Natural killer cell treated with Interleukin-12 subunit alpha and Interleukin-12 subunit beta and Interleukin-15 and Interleukin-18, amount 100 ng/mL, for 72 hours (primary cell): ENCODE data around the gene MYT1. TPM values are rescaled to one million over a fixed set of nuclear protein-coding genes. Genes with fewer than 3 reads are reported as not detected.
"Not testable (repeated sequence)": the region's sequence is repeated elsewhere in the genome, so short reads cannot be mapped to it uniquely, and the experiment has no call there.

Source experiments
- ATAC-seq, 2 donors: fragments of 150-1000 bp; cut with Tn5 transposase in 1 of 2; sonication (Bioruptor Pico), chemical (Tn5 transposase) in 1 of 2; 2 replicates each; pipeline ENCODE4 v1.10.0; 2021
- DNase-seq: peaks from one replicate; pipeline ENCODE4 v3.0.0; 2022; ENCODE audit warnings: low spot score
- H3K27ac Mint-ChIP-seq, 2 donors: 1 replicate in 1 of 2; 2 replicates in 1 of 2; pipeline ENCODE4 v1.8.0; 2022; ENCODE audit warnings: mixed read lengths in 2 of 2, mild to moderate bottlenecking in 1 of 2, moderate library complexity in 1 of 2
- H3K27me3 Mint-ChIP-seq, 2 donors: 1 replicate in 1 of 2; 2 replicates in 1 of 2; pipeline ENCODE4 v1.8.0; 2022; ENCODE audit warnings: mixed read lengths in 2 of 2
- H3K36me3 Mint-ChIP-seq: one replicate; pipeline ENCODE4 v1.8.0; 2022; ENCODE audit warnings: mixed read lengths
- H3K4me1 Mint-ChIP-seq, 2 donors: 1 replicate in 1 of 2; 2 replicates in 1 of 2; pipeline ENCODE4 v1.8.0; 2022; ENCODE audit warnings: low read depth in 2 of 2, mixed read lengths in 2 of 2, mild to moderate bottlenecking in 1 of 2
- H3K4me3 Mint-ChIP-seq: one replicate; pipeline ENCODE4 v1.8.0; 2022; ENCODE audit warnings: mixed read lengths
- H3K9me3 Mint-ChIP-seq: 2 replicates; pipeline ENCODE4 v1.8.0; 2022; ENCODE audit warnings: mixed read lengths
- total RNA-seq, 2 donors: library from RNA; stranded (reverse); gene quantifications; one replicate each; pipeline ENCODE4 v1.2.3, GENCODE V29; 2022

MYT1 gene
- total RNA-seq, 2 donors from 2014 or later: not detected

DNA sequence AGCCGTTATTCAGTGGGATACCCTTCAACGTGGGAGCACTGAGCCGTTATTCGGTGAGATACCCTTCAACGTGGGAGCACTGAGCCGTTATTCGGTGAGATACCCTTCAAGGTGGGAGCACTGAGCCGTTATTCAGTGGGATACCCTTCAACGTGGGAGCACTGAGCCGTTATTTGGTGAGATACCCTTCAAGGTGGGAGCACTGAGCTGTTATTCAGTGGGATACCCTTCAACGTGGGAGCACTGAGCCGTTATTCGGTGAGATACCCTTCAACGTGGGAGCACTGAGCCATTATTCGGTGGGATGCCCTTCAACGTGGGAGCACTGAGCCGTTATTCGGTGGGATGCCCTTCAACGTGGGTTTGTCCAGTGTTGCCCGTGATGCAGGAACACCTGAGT is 14.7 kb downstream of the MYT1 start:
- H3K9me3 Mint-ChIP-seq, H3K27me3 Mint-ChIP-seq, ATAC-seq, H3K4me3 Mint-ChIP-seq, H3K36me3 Mint-ChIP-seq, H3K27ac Mint-ChIP-seq, DNase-seq: not testable (repeated sequence)
- H3K4me1 Mint-ChIP-seq: peaks cover 23 to 24% of the 10 kb centered on the region in 2 donors

DNA sequence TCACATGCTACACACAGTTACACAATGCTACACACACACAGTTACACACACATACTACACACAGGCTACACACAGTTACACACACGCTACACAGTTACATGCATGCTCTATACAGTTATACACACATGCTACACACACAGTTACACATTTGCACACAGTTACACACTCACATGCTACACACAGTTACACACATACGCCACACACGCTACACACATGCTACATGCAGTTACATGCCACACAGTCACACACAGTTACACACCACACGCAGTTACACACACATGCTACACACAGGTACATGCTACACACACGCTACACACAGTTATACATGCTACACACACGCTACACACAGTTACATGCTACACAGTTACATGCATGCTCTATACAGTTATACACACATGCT is 15.6 kb downstream of the MYT1 start:
- H3K27ac Mint-ChIP-seq: no peak overlapping the region
- H3K27me3 Mint-ChIP-seq: peaks cover 0 to 3% of the 10 kb centered on the region in 2 donors
- no peak for ATAC-seq
- no peak overlapping the region for H3K4me3 Mint-ChIP-seq
- peaks cover 4% of the 10 kb centered on the region for H3K9me3 Mint-ChIP-seq
- H3K36me3 Mint-ChIP-seq: no peaks in the 10 kb centered on the region
- no peak for DNase-seq
- H3K4me1 Mint-ChIP-seq: peaks cover 29% of the 10 kb centered on the region in 2 donors

DNA sequence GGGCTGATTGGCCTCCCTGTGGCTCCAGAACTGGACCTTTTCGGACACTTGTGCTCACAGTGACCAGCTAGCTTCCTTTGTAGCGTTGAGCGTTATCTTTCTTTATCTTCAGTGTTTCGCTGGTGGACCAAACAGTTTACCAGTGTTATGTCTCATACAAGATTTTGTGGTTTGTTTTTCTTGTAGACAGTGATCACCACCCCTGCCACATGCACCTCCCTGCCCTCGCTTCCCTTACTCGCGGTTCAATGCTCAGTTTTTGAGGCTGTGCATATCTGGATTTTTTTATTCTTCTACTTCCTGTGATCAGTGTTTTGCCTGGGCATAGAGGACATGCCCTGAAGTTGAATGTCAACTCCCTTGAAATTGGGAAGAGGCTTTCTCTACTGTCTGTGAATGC is 16.4 kb downstream of the MYT1 start:
- H3K4me3 Mint-ChIP-seq: peak overlapping the region; percentile 47
- peaks cover 4% of the 10 kb centered on the region for H3K9me3 Mint-ChIP-seq
- DNase-seq (no peak), ATAC-seq (no peak)
- H3K27me3 Mint-ChIP-seq: peaks cover 0 to 3% of the 10 kb centered on the region in 2 donors
- no peak overlapping the region for H3K27ac Mint-ChIP-seq
- peaks cover 38% of the 10 kb centered on the region in 2 donors for H3K4me1 Mint-ChIP-seq
- H3K36me3 Mint-ChIP-seq: no peaks in the 10 kb centered on the region

DNA sequence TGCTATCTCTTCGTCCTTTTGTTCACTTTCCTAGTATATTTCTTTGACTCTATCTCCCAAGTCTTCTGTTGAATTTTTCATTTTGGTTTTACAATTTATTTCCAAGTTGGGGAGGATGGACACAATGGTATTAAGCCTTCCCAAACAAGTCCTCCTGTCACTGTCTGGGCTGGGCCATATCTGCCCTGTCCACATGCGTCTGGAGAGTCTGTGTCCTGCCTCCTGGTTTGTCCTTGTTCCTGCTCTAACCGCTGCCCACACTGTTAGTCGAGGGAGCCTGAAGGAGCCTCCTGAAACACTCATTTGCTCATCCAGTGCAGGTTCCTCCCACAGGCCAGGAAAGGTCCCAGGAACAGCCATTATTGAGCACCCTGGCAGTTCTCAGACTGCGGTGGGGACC is 17.1 kb downstream of the MYT1 start:
- Mint-ChIP-seq H3K27me3 (peaks cover 0 to 3% of the 10 kb centered on the region in 2 donors), H3K9me3 (peaks cover 4% of the 10 kb centered on the region), H3K27ac (no peak overlapping the region), H3K4me1 (peaks cover 38% of the 10 kb centered on the region in 2 donors), H3K4me3 (peak overlapping the region; percentile 18), H3K36me3 (no peaks in the 10 kb centered on the region)
- DNase-seq (no peak), ATAC-seq (no peak)

DNA sequence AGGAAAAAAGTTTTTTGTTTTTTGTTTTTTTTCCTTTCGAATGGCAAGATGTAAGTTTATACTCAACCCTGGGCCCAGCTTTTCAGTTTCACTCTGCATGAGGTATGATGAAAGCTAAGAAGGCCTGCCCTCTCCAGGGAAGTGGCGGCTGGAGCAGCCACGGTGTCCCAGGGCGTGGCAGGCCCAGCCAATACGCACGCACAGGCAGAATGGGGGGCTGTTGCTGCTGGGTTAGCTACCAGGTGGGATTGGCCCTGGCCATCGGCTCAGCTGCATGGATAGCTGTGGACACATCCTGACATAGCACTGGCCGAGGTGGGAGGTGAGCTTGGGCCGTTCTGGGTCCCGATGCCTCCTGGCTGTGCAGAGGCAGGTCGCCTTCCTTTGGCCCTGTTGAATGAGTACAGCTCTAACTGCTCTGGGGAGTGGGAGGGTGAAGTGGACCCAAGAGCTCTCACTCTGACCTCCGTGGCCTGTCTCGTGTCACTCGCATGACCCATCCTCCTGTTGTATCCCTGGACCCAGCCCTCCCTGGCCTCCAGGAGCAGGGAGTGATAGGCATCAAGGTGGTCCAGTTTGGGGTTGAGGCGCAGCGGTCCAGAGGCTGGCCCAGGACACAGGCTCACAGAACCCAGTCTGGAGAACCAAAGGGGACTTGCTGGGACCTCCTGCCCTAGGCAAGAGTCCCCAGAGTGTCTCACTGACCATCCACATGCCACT is 18.1 kb downstream of the MYT1 start:
- ATAC-seq (no peak), DNase-seq (no peak)
- H3K4me1 Mint-ChIP-seq: peaks cover 38% of the 10 kb centered on the region in 2 donors
- no peak overlapping the region for H3K4me3 Mint-ChIP-seq
- no peaks in the 10 kb centered on the region for H3K36me3 Mint-ChIP-seq
- no peaks in the 10 kb centered on the region for H3K27me3 Mint-ChIP-seq
- no peak overlapping the region for H3K27ac Mint-ChIP-seq
- H3K9me3 Mint-ChIP-seq: peaks cover 4% of the 10 kb centered on the region

DNA sequence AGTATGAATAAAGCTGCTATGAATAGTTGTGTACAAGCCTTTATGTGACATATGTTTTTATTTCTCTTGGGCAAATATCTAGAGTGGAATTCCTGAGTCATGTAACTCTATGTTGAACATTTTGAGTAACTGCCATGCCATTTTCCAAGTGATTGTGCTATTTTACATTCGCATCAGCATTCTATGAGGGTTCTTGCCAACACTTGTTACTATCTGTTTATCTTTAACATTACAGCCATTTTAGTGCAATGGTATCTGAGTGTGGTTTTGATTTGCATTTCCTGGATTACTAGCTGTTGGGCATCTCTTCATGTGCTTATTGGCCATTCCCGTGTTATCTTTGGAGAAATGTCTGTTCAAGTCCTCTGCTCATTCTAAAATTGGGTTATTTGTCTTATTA is 19.1 kb downstream of the MYT1 start:
- no peaks in the 10 kb centered on the region for H3K27me3 Mint-ChIP-seq
- no peaks in the 10 kb centered on the region for H3K36me3 Mint-ChIP-seq
- no peak overlapping the region for H3K4me3 Mint-ChIP-seq
- H3K27ac Mint-ChIP-seq: no peak overlapping the region
- peaks cover 38% of the 10 kb centered on the region in 2 donors for H3K4me1 Mint-ChIP-seq
- peaks cover 4% of the 10 kb centered on the region for H3K9me3 Mint-ChIP-seq
- DNase-seq (no peak), ATAC-seq (no peak)

DNA sequence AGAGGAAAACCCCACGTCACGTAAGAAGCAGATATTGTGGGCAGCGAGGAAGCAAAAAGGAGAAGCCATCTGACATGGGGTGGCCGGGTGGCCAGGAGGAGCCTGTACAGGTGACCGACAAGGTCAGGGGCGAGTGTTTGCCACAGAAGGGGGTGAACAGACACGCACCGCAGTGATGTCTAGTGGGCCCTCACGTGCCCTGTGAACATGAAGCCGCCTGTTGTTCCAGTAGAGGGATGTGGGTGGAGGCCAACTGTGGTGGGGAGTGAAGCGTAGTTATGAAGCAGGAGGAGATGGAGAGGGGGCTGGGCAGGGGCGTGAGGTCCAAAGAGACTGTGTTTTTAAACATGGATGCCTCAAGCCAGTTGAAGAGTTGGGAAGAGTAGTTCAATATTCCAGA is 20.5 kb downstream of the MYT1 start:
- H3K27ac Mint-ChIP-seq: peak overlapping the region in 1 of 2 donors; percentile 11
- no peak for ATAC-seq
- peak overlapping the region; percentile 46 for H3K4me3 Mint-ChIP-seq

DNA sequence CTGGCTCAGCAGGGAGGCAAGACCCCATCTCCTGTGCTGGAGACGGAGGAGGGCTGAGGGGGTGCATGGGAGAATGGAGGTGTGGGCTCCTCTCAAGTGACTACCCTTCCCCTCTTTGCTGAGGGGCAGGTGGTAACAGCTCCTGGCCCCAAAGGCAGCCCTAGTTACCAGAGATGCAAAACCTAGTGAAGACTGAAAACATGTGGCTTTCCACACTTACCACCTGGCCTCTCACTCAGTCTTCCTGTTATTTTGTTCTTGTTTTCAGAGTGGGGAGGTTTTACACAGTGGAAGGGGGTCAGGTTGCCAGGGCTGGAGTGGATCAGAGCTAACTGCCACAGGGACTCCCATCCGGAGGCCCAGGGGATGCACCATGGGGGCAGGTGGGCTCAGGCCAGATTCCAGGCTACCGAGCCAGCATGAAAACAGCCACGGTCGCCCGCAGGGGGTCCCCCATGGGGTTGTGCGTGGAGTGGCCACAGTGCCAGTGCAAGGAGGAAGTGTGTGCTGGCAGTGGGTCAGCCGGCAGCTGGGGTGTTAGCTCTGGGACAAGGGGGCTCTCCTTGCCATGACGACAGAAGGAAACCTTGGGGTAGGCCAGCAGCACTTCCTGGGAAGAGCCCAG is 21.1 kb downstream of the MYT1 start:
- DNase-seq (no peak), ATAC-seq (no peak)
- Mint-ChIP-seq H3K4me1 (peaks cover 27 to 29% of the 10 kb centered on the region in 2 donors), H3K36me3 (no peaks in the 10 kb centered on the region), H3K4me3 (peak overlapping the region; percentile 46), H3K27me3 (no peaks in the 10 kb centered on the region), H3K9me3 (no peaks in the 10 kb centered on the region), H3K27ac (no peak overlapping the region)

More for the DNA sequence above, 20.5 kb downstream of the MYT1 start:
- H3K4me1 Mint-ChIP-seq: peaks cover 33 to 35% of the 10 kb centered on the region in 2 donors
- no peak for DNase-seq
- H3K9me3 Mint-ChIP-seq: peaks cover 4% of the 10 kb centered on the region
- no peaks in the 10 kb centered on the region for H3K27me3 Mint-ChIP-seq
- no peaks in the 10 kb centered on the region for H3K36me3 Mint-ChIP-seq

DNA sequence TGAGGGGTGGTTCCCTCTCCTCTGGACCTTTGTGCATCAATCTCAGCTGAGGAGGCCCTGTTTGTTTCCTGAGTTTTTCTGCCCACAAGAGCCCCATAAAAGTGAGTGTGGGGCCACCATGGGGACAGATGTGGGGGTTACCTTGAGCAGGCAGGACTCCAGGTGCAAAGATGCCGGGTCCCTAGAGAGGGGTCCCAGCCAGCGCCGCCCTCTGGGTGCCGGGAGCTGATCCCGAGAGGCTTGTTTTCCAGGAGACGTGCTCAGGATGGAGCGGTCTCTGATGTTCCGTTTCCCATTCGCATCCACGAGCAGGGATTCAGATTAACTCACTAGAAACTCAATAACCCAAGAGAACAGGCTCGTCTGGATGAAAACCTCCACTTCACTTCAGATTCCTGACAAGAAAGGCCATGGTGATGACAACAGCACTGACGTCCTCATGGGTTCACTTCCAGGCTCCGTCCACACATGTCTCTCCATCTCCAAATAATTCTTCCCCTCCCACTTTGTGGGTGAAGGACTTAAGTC is 21.9 kb downstream of the MYT1 start:
- peaks cover 0 to 2% of the 10 kb centered on the region in 2 donors for H3K27me3 Mint-ChIP-seq
- H3K4me3 Mint-ChIP-seq: no peak overlapping the region
- no peak for ATAC-seq
- H3K9me3 Mint-ChIP-seq: no peaks in the 10 kb centered on the region
- H3K27ac Mint-ChIP-seq: no peak overlapping the region
- H3K4me1 Mint-ChIP-seq: peaks cover 20 to 23% of the 10 kb centered on the region in 2 donors
- H3K36me3 Mint-ChIP-seq: no peaks in the 10 kb centered on the region
- no peak for DNase-seq

DNA sequence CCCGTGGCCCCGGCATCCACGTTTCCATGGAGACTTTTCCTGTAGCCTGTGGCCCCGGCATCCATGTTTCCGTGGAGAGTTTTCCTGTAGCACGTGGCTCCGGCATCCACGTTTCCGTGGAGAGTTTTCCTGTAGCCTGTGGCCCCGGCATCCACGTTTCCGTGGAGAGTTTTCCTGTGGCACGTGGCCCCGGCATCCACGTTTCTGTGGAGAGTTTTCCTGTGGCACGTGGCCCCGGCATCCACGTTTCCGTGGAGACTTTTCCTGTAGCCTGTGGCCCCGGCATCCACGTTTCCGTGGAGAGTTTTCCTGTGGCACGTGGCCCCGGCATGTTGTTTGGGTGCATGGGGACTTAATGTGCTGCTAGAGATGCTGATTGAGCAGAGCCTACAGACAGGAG is 23.0 kb downstream of the MYT1 start:
- not testable (repeated sequence) for H3K9me3 Mint-ChIP-seq, H3K4me3 Mint-ChIP-seq

DNA sequence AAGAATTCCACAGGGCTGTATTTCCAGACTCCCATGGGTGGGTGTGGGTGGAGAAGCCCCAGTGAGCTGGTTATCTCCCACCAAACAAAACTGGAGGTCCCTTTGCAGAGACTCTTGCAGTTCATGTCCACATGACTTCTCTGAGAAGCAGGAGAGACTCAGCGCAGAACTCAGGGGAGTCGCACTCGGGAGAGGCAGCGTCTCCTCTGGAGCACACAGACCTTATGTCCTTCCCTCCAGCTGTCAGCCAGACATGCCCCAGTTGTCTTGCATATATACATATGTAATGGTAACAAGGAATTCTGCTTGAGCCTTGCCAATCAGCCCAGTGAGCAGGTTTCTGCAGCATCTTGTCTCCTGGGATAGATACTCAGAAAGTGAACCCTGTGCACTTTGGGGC is 23.8 kb downstream of the MYT1 start:
- ATAC-seq (no peak), DNase-seq (no peak)
- peaks cover 14 to 17% of the 10 kb centered on the region in 2 donors for H3K4me1 Mint-ChIP-seq
- peaks cover 4 to 7% of the 10 kb centered on the region in 2 donors for H3K27me3 Mint-ChIP-seq
- no peaks in the 10 kb centered on the region for H3K36me3 Mint-ChIP-seq
- no peak overlapping the region for H3K27ac Mint-ChIP-seq
- no peak overlapping the region for H3K4me3 Mint-ChIP-seq
- no peaks in the 10 kb centered on the region for H3K9me3 Mint-ChIP-seq

More for the DNA sequence above, 23.0 kb downstream of the MYT1 start:
- H3K4me1 Mint-ChIP-seq: peaks cover 14 to 20% of the 10 kb centered on the region in 2 donors
- H3K27ac Mint-ChIP-seq, H3K27me3 Mint-ChIP-seq, ATAC-seq, H3K36me3 Mint-ChIP-seq, DNase-seq: not testable (repeated sequence)

DNA sequence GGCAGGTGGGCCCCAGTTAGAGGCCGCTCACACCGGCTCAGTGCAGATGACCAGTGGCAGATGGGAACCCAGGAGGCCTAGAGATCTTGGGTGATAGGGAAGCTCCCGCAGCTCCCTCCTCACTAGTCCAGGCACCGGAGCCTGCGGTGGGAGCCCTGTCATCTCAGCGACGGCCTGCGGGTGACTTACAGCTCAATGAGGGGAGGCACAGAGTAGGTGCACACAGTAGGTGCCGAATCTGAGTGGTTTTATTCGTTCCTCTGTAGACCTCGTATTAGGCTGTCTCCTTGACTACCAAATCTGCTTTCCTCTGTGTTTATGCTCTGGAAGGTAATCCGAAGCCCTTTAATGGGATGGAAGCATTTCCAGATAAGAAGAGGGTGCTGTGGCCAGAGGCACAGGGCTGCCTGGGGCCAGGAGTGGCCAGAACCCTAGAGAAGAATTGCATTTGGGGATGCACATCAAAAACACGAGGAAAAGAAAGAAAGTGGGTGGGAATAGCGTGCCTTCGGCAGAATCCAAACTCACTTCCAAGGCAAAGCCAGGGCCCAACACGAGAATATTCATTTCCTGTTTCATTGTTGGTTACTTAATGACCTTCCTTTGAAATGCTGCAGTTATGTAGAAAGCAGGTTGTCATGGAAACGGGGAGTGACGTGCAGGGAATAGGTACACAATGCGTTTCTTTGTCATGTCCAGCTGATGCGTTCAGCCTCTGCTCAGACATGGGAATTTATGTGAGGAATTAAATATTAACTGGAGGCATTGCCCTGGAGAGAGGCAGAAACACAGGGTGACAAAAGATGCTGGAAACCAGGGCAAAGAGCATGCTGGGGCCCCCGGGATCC is 24.7 kb downstream of the MYT1 start:
- Mint-ChIP-seq H3K27me3 (peaks cover 4 to 7% of the 10 kb centered on the region in 2 donors), H3K36me3 (no peaks in the 10 kb centered on the region), H3K4me3 (no peak overlapping the region), H3K4me1 (peaks cover 14 to 15% of the 10 kb centered on the region in 2 donors), H3K9me3 (no peaks in the 10 kb centered on the region), H3K27ac (no peak overlapping the region)
- DNase-seq: no peak
- ATAC-seq: no peak

DNA sequence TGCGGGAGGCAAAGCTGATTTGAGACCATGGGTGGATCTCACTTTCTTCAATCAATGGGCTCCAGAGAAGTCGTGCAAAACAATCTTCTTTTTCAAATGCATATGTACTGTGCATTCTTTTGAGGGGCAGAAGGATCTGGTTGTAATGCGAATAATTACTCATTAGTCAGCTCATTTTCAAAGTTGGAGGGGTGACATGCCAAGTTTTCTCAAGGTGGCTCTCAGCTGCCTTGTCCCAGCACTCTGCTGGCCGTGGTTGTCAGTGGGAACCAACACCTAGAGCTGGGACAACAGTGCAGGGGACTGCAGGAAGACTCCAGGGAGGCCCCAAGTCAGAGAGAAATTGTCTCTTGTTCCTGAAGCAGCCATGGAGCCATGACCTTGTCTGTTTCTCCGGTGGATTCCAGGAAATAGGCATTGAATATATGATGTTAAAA is 25.3 kb downstream of the MYT1 start:
- Mint-ChIP-seq H3K4me1 (peaks cover 11 to 12% of the 10 kb centered on the region in 2 donors), H3K4me3 (no peak overlapping the region), H3K27ac (no peak overlapping the region), H3K36me3 (no peaks in the 10 kb centered on the region), H3K27me3 (peaks cover 4 to 7% of the 10 kb centered on the region in 2 donors), H3K9me3 (no peaks in the 10 kb centered on the region)
- DNase-seq: no peak
- ATAC-seq: no peak
